ENCODE data around the gene MSI2. TPM values are rescaled to one million over a fixed set of nuclear protein-coding genes. Genes with fewer than 3 reads are reported as not detected.

Gene MSI2
- total and polyA plus RNA-seq, 4 donors = 9.4 to 64.0 (median 30.4) TPM

DNA sequence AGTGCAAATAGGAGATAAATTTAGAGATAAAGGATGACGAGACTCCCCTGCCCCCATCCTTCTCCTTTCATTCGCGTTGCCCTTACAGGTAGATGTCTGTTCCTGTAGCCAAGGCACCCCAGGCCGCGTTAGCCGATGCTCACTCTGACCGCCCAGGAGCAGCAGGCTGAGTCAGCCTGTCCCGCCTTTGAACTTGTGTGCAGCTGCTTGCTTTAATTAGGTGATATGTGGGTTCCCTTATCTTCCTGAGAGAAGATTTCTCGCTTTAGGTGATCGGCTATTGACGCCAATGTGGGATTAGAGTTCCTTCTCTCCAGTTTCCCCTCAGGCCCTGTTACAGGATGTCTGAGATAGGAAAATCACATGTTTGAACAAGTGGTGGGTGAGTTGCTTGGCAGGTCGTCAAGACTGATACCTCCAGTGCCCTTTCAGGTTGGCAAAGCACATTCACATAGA lies 119.5 kb downstream of the MSI2 start:
- Histone ChIP-seq H3K4me3 (no peak overlapping the region), H3K27me3 (ENCODE audit: control insufficient read depth in 3 of 3, insufficient read depth in 3 of 3, low read length in 2 of 3) (no peaks in the 10 kb centered on the region), H3K27ac (ENCODE audit: low read depth in 1 of 2, low read length in 1 of 2) (no peak overlapping the region), H3K36me3 (ENCODE audit: control insufficient read depth in 4 of 4, insufficient read depth in 4 of 4, low read length in 4 of 4) (peaks cover 0 to 3% (median 0%) of the 10 kb centered on the region in 4 donors), H3K4me1 (ENCODE audit: control insufficient read depth in 5 of 5, insufficient read depth in 5 of 5, low read length in 5 of 5) (peaks cover 4 to 21% (median 10%) of the 10 kb centered on the region in 5 donors), H3K9me3 (ENCODE audit: control insufficient read depth in 4 of 4, insufficient read depth in 3 of 4, low read length in 3 of 4) (peaks cover 0 to 8% (median 2%) of the 10 kb centered on the region in 4 donors), H3K9ac (ENCODE audit: insufficient read depth in 1 of 2, low read length in 2 of 2) (no peak overlapping the region)
- DNase-seq (no peak), ATAC-seq (ENCODE audit: insufficient read depth, low FRiP score) (no peak)
- TF ChIP-seq, protein P1, sequence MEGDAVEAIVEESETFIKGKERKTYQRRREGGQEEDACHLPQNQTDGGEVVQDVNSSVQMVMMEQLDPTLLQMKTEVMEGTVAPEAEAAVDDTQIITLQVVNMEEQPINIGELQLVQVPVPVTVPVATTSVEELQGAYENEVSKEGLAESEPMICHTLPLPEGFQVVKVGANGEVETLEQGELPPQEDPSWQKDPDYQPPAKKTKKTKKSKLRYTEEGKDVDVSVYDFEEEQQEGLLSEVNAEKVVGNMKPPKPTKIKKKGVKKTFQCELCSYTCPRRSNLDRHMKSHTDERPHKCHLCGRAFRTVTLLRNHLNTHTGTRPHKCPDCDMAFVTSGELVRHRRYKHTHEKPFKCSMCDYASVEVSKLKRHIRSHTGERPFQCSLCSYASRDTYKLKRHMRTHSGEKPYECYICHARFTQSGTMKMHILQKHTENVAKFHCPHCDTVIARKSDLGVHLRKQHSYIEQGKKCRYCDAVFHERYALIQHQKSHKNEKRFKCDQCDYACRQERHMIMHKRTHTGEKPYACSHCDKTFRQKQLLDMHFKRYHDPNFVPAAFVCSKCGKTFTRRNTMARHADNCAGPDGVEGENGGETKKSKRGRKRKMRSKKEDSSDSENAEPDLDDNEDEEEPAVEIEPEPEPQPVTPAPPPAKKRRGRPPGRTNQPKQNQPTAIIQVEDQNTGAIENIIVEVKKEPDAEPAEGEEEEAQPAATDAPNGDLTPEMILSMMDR (IDR thresholded peaks at IDR 0.05; ENCODE audit: control extremely low read depth, extremely low read depth) = no peak
- 78 to 82% methylated on average over 12 of the region's 12 CpGs for WGBS, 2 donors

DNA sequence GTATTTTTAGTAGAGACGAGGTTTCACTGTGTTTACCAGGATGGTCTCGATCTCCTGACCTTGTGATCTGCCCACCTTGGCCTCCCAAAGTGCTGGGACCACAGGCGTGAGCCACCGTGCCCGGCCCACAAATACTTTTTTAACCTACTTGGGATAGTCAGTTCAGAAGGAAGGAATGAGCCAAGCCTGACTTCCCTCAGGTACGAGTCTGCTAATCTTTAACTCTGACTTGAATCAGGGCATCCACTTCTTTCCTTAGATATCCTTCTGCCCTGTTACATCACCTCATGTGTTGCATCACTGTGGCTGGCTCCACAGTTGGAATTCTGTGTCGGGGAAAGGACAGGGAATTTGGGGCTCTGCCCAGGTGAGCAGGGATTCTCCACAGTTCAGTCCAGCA lies 120.8 kb downstream of the MSI2 start:
- H3K36me3 ChIP-seq (ENCODE audit: control insufficient read depth in 4 of 4, insufficient read depth in 4 of 4, low read length in 4 of 4) = peaks cover 0 to 3% (median 0%) of the 10 kb centered on the region in 4 donors
- WGBS, 2 donors = 79 to 96% methylated on average over 7 of the region's 7 CpGs
- TF ChIP-seq, protein P1 (IDR thresholded peaks at IDR 0.05; ENCODE audit: control extremely low read depth, extremely low read depth) = no peak
- DNase-seq = no peak
- H3K9me3 ChIP-seq (ENCODE audit: control insufficient read depth in 4 of 4, insufficient read depth in 3 of 4, low read length in 3 of 4) = peaks cover 0 to 8% (median 2%) of the 10 kb centered on the region in 4 donors
- no peak overlapping the region for H3K27ac ChIP-seq (ENCODE audit: low read depth in 1 of 2, low read length in 1 of 2)
- peaks cover 4 to 16% (median 10%) of the 10 kb centered on the region in 5 donors for H3K4me1 ChIP-seq (ENCODE audit: control insufficient read depth in 5 of 5, insufficient read depth in 5 of 5, low read length in 5 of 5)
- no peak overlapping the region for H3K4me3 ChIP-seq
- H3K9ac ChIP-seq (ENCODE audit: insufficient read depth in 1 of 2, low read length in 2 of 2) = no peak overlapping the region
- no peaks in the 10 kb centered on the region for H3K27me3 ChIP-seq (ENCODE audit: control insufficient read depth in 3 of 3, insufficient read depth in 3 of 3, low read length in 2 of 3)
- ATAC-seq (ENCODE audit: insufficient read depth, low FRiP score) = no peak

DNA sequence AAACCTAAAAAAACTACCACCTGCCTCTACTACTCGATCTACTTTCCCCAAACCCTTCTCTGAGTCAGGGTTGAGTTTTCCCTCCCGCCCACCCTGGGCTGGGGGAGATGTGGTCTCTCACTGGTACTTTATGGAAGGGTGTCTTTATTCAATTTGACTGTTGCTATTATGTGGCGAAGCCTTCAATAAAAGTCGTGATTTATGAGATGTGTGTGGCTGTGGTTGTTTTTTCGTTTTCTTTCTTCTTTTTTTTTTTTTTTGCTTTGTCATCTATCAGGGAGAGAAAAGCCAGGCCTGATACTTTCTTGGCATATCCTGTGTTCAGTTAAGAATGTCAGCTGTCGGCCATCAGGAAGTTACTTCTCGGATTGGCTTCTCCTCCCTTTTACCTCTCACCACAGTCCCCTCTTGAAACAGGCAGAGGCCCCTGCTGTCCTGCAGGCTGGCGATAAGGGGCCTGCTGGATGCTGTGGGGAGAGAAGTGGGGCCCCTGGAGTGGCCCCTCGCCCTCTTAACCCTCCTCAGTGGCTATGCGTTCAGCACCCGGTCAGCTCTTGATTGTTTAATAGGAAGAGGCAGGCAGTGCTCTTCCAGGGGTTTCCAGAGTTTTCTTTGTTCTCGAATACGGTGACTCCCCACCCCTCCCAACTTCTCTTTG lies 123.0 kb downstream of the MSI2 start:
- Histone ChIP-seq H3K9me3 (ENCODE audit: control insufficient read depth in 4 of 4, insufficient read depth in 3 of 4, low read length in 3 of 4) (peaks cover 0 to 5% (median 2%) of the 10 kb centered on the region in 4 donors), H3K4me1 (ENCODE audit: control insufficient read depth in 5 of 5, insufficient read depth in 5 of 5, low read length in 5 of 5) (peaks cover 4 to 16% (median 10%) of the 10 kb centered on the region in 5 donors), H3K27ac (ENCODE audit: low read depth in 1 of 2, low read length in 1 of 2) (peak overlapping the region in 1 of 2 donors; percentile 67), H3K36me3 (ENCODE audit: control insufficient read depth in 4 of 4, insufficient read depth in 4 of 4, low read length in 4 of 4) (no peaks in the 10 kb centered on the region), H3K4me3 (no peak overlapping the region), H3K9ac (ENCODE audit: insufficient read depth in 1 of 2, low read length in 2 of 2) (no peak overlapping the region), H3K27me3 (ENCODE audit: control insufficient read depth in 3 of 3, insufficient read depth in 3 of 3, low read length in 2 of 3) (no peaks in the 10 kb centered on the region)
- TF ChIP-seq, protein P1 (IDR thresholded peaks at IDR 0.05; ENCODE audit: control extremely low read depth, extremely low read depth) = no peak
- DNase-seq (peak; percentile 64 to 92 (median 88)), ATAC-seq (ENCODE audit: insufficient read depth, low FRiP score) (no peak)
- WGBS, 2 donors = 16 to 38% methylated on average over 13 of the region's 13 CpGs
